GM18519 (cell line): ENCODE measurements around the gene TET1.
"Not testable (repeated sequence)": the region's sequence is repeated elsewhere in the genome, so short reads cannot be mapped to it uniquely, and the experiment has no call there.

Experiments
- ATAC-seq: cut with Tn5 transposase; IDR thresholded peaks from one replicate; pipeline ENCODE4 v1.9.1; 2021; ENCODE audit warnings: mild to moderate bottlenecking, moderate library complexity; ENCODE audit not compliant: unreplicated experiment, low FRiP score

The TET1 gene

DNA sequence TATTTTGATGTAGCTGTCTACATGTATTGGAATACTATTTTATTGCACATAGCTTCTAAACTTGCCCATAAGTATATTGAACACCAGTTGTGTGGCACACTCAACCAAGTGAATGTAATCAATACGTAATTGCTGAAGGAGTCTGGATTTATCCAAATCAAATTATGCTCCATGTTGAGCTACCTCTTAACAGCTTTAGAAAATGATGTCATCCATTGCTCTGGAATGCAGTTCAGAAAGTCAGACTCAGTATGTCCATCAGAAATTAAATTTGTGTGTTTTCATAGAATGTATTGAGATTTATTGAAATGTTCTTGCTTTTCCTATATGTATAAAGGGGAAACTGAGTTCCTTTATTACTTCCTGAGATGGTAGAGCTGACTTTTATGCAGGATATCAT, 135.9 kb downstream of the TET1 start:
- no peak for ATAC-seq

- no peak for ATAC-seq
Observed at GRCh38 chr10:68697106-68697505, 137.0 kb downstream of the TET1 start.

GRCh38 chr10:68700197-68700596, 140.1 kb downstream of the TET1 start:
- no peak for ATAC-seq

- no peak for ATAC-seq
Observed at GRCh38 chr10:68705548-68705947, 145.4 kb downstream of the TET1 start.

DNA sequence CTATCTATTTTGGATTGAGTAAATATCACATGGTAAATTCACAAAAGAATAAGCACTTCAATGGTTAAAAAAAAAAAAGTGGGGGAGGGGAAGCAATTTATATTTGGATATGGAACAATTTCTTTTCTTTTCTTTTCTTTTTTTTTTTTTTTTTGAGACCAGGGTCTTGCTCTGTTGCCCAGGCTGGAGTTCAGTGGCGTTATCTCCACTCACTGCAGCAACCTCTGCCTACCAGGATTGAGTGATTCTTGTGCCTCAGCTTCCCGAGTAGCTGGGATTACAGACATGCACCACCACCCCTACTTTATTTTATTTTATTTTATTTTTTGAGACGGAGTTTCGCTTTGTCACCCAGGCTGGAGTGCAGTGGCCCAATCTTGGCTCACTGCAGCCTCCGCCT, 148.8 kb downstream of the TET1 start:
- not testable (repeated sequence) for ATAC-seq

DNA sequence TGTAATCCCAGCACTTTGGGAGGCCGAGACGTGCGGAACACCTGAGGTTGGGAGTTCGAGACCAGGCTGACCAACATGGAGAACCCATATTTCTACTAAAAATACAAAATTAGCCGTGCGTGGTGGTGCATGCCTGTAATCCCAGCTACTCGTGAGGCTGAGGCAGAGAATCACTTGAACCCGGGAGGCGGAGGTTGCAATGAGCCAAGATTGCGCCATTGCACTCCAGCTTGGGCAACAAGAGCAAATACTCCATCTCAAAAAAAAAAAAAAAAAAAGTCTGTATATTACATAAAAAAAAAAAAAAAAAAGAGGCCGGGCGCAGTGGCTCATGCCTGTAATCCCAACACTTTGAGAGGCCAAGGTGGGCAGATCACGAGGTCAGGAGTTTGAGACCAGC, 152.9 kb downstream of the TET1 start:
- not testable (repeated sequence) for ATAC-seq

GRCh38 chr10:68717435-68717834, 157.3 kb downstream of the TET1 start:
- no peak for ATAC-seq

GRCh38 chr10:68720793-68721672, 160.9 kb downstream of the TET1 start, which contains the start of gene CCAR1:
Gene CCAR1 (plus strand): TSS chr10:68721239. CDS start chr10:68722505, 1,266 bp downstream.
- peak; percentile 98 for ATAC-seq

DNA sequence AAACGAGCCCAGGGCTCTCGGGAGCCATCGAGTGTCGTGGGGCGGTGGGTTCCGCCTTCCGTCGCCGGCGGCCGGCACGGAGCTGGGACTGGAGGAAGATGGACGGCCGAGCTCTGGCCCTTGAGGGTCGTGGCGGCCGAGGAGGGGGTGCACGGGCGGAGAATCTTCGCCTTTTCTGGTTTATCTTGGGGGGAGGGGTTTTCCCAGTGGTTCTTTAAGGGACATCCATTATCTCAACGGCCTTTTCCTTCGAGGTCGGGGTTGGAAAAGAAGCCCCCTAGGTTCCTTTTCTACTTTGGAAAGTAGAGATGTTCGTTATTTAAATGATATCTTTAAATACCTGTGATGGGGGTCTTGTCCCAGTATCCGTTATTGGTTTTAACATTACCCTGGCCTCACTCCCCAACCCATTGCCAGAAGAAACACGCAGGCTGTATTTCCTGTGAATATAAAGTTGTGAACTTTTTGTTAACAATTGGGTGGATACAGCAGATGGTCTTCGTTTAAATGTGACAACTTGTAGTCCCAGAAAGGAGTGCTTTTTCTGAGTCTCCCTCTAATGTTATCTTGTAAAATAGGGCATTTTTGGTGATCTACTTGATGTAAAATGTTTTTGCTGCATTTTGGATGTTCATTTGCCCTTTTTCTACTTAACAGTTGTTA, 161.7 kb downstream of the TET1 start:
- no peak for ATAC-seq

GRCh38 chr10:68725016-68725415, 164.9 kb downstream of the TET1 start:
- no peak for ATAC-seq

DNA sequence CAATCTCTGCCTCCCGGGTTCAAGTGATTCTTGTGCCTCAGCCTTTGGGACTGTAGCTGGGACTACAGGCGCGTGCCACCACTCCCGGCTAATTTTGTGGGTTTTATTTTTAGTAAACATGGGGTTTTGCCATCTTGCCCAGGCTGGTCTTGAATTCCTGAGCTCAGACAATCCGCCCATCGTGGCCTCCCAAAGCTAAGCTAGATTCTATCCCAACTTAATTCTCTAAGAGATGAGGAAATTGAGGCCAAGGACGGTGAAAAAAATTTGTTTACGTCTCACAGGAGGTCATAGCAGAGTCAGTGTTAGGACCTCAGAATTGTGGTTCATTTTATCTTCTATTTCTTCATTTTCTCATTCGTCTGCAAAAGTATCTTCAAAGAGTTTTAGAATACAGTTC, 167.0 kb downstream of the TET1 start:
- no peak for ATAC-seq

DNA sequence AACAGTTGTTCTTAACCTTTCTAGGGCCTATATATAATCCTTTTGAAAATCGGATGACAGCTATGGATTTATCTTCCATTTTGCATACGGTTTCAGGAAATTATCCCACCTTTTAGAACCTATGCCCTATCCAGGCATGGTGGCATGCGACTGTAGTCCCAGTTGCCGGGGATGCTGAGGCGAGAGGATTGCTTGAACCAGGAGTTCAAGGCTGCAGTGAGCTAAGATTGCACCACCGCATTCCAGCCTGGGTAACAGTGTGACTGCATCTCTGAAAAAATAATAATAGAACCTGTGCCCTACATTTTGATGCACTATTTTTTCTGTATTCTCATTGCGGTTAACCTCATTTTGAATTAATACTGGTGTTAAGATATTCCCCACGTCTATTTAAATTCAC, 172.5 kb downstream of the TET1 start:
- ATAC-seq = no peak

DNA sequence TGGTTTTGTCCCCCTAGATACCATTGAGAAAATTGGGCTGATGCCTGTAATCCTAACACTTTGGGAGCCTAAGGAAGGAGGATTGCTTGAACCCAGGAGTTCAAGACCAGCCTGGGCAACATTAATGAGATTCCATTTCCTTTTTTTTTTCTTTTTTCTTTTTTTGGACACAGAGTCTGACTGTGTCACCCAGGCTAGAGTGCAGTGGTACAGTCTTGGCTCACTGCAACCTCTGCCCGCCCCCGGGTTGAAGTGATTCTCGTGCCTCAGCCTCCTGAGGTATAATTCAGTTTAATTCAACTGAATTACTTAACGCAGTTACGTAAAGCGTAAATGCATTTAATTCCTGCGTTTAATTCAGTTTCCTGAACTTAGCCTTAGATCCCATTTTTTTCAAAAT, 174.2 kb downstream of the TET1 start:
- ATAC-seq = no peak

- ATAC-seq = no peak
Observed at GRCh38 chr10:68735119-68735518, 175.0 kb downstream of the TET1 start.

DNA sequence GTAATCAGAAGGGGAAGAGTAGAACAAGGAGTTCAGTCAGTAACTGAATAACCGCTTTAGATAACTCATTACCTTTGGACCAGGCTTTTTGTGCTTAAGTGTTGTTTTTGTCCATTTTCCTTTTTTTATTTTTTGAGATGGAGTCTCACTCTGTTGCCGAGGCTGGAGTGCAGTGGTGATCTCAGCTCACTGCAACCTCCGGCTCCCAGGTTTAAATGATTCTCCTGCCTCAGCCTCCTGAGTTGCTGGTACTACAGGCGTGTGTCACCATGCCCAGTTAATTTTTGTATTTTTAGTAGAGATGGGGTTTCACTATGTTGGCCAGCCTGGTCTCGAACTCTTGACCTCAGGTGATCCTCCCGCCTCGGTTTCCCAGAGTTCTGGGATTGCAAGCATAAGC, 175.6 kb downstream of the TET1 start:
- not testable (repeated sequence) for ATAC-seq

- ATAC-seq = not testable (repeated sequence)
Observed at GRCh38 chr10:68740676-68741075, 180.5 kb downstream of the TET1 start.

- no peak for ATAC-seq
Observed at GRCh38 chr10:68742397-68742796, 182.3 kb downstream of the TET1 start.
